ENCODE results near the gene HS1BP3. TPM values are rescaled to one million over a fixed set of nuclear protein-coding genes. Genes with fewer than 3 reads are reported as not detected.

HS1BP3 gene
- total RNA-seq, 4 donors from 2014 or later = 16.6 to 26.9 (median 19.4) TPM

DNA sequence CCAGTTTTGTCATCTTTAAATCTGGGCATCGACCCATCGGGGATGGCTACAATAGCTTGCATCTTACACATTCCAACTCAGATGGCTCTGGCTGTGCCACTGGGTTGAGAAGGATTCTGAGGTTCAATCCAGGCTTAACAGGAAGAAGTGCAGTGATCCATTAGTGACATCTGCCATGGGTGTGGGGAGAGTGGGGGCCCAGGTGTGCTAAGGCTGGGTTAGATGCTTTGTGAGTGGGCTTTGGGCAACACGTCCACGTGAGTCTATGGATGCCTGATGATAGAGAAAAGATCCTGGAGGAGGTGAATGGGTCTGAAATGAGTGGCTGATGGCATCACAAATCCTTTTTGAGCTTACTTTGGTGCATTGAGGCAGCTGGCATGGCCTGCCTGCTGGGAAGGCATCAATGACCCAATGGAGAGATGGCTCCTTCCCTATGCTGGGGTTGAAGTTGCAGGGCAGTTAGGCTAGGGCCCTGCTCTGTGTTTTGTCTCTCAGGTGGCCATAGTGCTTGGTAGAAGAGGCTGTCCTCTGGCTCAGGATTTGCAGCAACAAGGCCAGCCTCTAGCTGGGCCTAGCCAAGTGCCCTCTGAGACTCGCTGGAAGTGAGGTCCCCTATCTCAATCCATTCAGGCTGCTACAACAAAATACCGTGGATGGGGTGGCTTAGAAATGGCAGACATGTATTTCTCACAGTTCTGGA lies 56.7 kb downstream of the HS1BP3 start:
- Histone ChIP-seq H3K4me3 (no peak overlapping the region), H3K27ac (peak overlapping the region in 2 of 4 donors; percentile 16 to 69), H3K9me3 (no peaks in the 10 kb centered on the region), H3K4me1 (peaks cover 17 to 38% of the 10 kb centered on the region in 2 donors), H3K36me3 (no peaks in the 10 kb centered on the region), H3K27me3 (no peaks in the 10 kb centered on the region)
- intact Hi-C loops (cut with DNase I; ENCODE audit: low total_unique reads) = no loop called here
- no peak for ATAC-seq
- TF ChIP-seq POLR2A (IDR thresholded peaks at IDR 0.05) (no peak), CTCF (IDR thresholded peaks at IDR 0.05 in 4 of 5, conservative IDR thresholded peaks at IDR 0.05 in 1 of 5) (no peak)
- in situ Hi-C loops (cut with MboI; ENCODE audit: low sequenced_read_pairs in 4 of 4) = no loop called here
- peak in 1 of 2 donors; percentile 9 for DNase-seq

GRCh38 chr2:20593072-20594034 lies 57.5 kb downstream of the HS1BP3 start:
- in situ Hi-C loops (cut with MboI; ENCODE audit: low sequenced_read_pairs in 4 of 4) = no loop called here
- intact Hi-C loops (cut with DNase I; ENCODE audit: low total_unique reads) = no loop called here
- TF ChIP-seq POLR2A (IDR thresholded peaks at IDR 0.05) (no peak), CTCF (IDR thresholded peaks at IDR 0.05 in 4 of 5, conservative IDR thresholded peaks at IDR 0.05 in 1 of 5) (no peak)
- Histone ChIP-seq H3K9me3 (no peaks in the 10 kb centered on the region), H3K4me3 (no peak overlapping the region), H3K27me3 (no peaks in the 10 kb centered on the region), H3K36me3 (no peaks in the 10 kb centered on the region), H3K27ac (peak overlapping the region in 1 of 4 donors; percentile 16), H3K4me1 (peaks cover 12 to 32% of the 10 kb centered on the region in 2 donors)
- DNase-seq (peak in 1 of 2 donors; percentile 35), ATAC-seq (no peak)

- no peak for ATAC-seq
Observed at GRCh38 chr2:20592106-20593071, 58.5 kb downstream of the HS1BP3 start.

More at GRCh38 chr2:20592106-20593071, 58.5 kb downstream of the HS1BP3 start:
- Histone ChIP-seq H3K4me1 (peaks cover 4 to 23% of the 10 kb centered on the region in 2 donors), H3K27ac (no peak overlapping the region), H3K27me3 (no peaks in the 10 kb centered on the region), H3K4me3 (no peak overlapping the region), H3K36me3 (no peaks in the 10 kb centered on the region), H3K9me3 (no peaks in the 10 kb centered on the region)
- TF ChIP-seq POLR2A (IDR thresholded peaks at IDR 0.05) (no peak), CTCF (IDR thresholded peaks at IDR 0.05 in 4 of 5, conservative IDR thresholded peaks at IDR 0.05 in 1 of 5) (no peak)
- in situ Hi-C loops (cut with MboI; ENCODE audit: low sequenced_read_pairs in 4 of 4) = no loop called here
- intact Hi-C loops (cut with DNase I; ENCODE audit: low total_unique reads) = no loop called here
- DNase-seq = peak in 1 of 2 donors; percentile 8

All from gastrocnemius medialis (tissue), 4 donors.